DMS53 (cell line): ENCODE measurements around the gene OTUB2.
A peak's percentile ranks its signal among the peaks of the same experiment; 100 is the strongest.
"Not testable (repeated sequence)": the region's sequence is repeated elsewhere in the genome, so short reads cannot be mapped to it uniquely, and the experiment has no call there.

ENCODE experiments used
- DNase-seq: peaks from one replicate; lab custom pipeline; 2025; lab: John Stamatoyannopoulos, UW

OTUB2 gene

DNA sequence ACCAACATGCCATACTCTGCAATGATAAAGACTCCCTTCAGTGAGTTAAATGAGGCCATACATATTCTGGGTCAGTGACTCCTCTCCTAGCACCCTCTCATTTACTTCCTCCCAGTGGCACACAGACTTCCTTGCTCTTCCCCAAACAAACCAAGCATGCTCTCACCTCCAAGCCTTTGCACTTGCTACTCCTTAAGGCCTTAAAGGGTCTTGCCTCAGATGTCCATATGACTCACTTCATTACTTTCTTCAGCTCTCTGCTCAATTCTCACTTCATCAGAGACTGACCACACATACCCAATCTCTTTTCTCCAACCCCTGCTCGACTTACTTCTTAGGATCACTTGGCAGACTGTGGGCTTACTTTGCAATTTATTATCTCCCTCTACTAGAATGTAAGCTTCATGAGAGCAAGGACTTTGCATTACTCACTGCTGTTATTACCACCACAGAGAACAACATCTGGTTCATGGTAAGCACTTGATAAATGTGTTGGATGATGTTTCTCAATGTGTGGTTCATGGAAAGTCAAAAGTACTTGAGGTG, 32.1 kb downstream of the OTUB2 start:
- no peak for DNase-seq

- DNase-seq, result no peak
Observed at GRCh38 chr14:94058674-94059138, 32.6 kb downstream of the OTUB2 start.

GRCh38 chr14:94059998-94060397, 33.9 kb downstream of the OTUB2 start:
- DNase-seq, result no peak

- no peak for DNase-seq
Observed at GRCh38 chr14:94062344-94062940, 36.3 kb downstream of the OTUB2 start.

DNA sequence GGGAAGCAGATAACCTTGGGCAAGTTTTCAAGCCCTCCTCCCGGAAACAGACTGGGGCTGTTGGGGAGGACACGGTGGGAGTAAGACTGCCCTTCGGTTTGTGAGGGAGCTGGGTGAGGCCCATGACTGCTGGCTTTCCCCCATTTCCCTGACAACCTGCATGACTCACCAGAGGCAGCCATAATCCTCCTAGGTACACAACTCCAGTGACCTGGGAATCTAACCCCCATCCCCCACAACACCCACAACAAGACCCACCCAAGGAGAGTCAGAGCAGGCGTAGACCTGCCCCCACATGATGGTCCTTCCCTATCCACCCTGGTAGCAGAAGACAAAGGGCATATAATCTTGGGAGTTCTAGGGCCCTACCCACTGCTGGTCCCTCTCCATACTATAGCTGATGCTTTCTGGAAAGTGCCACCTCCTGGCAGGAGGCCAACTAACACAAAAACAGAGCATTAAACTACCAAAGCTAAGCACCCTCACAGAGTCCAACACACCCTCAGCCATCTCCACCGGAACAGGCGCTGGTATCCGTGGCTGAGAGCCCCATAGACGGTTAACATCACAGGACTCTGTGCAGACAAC, 40.0 kb downstream of the OTUB2 start:
- peak; percentile 65 for DNase-seq

DNA sequence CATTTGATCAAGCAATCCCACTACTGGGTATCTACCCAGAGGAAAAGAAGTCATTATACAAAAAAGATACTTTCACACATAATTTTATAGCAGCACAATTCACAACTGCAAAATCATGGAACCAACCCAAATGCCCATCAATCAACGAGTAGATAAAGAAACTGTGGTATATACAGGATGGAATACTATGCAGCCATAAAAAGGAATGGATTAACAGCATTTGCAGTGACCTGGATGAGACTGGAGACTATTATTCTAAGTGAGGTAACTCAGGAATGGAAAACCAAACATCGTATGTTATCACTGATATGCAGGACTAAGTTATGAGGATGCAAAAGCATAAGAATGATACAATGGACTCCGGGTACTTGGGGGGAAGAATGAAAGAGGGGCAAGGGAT, 45.9 kb downstream of the OTUB2 start:
- not testable (repeated sequence) for DNase-seq

DNA sequence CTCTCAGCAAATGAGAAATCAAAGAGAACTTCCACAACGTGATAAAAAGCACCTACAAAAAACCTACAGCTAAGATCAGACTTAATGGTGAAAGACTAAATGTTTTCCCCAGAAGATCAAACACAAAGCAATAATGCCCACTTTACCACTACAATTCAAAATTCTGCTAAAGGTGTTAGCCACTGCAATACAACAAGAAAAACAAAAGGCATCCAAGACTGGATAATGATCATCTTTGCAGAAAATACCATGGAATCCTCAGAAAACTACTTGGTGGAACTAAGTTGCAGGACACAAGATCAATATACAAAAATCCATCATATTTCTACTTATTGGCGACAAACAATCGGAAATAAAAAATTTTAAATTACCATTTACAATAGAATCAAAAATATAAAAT, 48.4 kb downstream of the OTUB2 start:
- no peak for DNase-seq

GRCh38 chr14:94075008-94075407, 48.9 kb downstream of the OTUB2 start:
- no peak for DNase-seq

GRCh38 chr14:94077111-94077821, 51.1 kb downstream of the OTUB2 start:
- no peak for DNase-seq

DNA sequence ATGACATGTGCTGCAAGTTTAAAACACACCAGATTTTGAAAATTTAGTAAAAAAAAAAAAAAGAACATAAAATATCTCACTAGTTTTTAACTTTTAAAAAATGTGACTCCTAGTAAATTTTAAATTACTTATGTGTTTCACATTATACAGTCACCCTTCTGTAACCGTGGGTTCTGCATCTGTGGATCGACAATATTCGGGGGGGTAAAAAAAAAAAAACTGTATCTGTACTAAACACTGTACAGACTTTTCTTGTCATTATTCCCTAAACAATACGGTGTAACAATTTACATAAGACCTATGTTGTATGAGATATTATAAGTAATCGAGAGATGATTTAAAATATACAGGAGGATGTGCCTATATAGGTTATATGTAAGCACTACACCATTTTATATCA, 51.7 kb downstream of the OTUB2 start:
- no peak for DNase-seq

DNA sequence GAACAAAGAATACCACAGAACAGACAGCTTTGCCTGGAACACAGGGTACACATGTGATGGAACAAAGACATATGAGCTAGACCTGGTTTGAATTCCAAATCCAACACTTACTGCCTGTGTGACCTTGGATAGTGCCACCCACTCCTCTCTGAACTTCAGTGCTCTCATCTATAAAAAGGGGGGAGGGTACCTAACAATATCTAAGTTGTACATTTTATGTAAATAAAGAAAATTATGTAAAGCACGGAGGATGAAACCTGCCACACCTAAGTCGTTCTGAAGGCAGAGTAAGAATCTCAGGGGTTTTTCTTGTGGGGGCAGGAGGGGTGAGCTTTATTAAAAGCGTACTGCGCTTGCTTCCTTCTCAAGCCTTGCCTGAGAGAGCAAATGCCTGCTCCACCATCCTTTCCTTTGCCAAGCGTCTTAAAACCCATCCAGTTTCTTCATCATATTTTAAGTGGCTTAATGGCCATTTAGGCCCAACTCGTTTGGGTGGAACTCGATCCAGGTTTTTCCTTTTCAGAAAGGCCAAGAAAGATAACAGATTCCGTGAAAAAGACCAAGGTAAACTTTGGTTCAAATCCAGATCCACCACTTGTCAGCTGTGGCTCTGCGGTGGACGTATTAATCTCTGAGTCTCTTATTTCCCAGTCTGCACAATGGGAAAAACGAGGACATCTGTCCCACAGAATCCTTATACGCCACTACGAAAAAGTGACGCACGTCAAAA, 53.9 kb downstream of the OTUB2 start:
- peak; percentile 26 for DNase-seq

DNA sequence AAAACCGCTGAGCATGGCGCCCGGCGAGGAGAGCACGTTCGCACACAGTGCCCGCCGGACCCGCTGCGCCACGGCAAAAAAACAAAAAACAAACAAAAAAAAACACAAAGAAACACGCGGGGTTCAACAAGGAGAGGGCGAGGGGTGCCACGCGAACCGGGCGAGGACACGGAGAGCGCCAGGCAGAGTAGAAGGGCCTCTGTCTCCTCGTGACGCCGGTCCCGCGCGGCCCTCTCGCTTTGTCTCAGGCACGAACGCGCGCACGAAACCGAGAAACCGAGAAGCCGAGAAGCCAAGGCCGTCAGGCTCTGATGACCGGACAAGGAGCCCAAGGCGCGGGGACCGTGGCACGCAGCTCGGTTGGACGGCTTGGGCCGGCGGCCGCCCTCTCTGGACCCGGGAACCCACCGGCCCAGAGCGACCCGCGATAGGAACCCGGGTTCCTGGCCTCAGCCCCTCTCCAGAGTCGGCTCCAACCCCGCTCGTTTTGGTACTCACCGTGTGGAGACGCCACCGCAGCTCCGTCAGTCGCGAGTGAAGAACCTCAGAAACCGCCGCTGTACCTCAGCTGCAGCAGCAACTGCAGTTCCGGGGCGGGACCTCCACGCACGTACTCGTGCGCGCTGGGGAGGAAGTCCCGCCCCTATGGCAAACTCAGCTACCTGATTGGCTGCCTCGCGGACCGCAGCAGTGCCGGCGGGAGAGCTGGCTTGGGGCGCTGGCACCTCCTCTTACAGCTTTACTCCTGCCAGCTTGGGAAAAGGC, 54.7 kb downstream of the OTUB2 start, which contains the start of the genes DDX24 and IFI27L1:
TSS of gene DDX24 (minus strand) at position 582 of the 765 bp plus-strand sequence. CDS start 1,460 bp downstream, outside the sequence.
TSS of gene IFI27L1 (plus strand) at position 690 of the 765 bp plus-strand sequence. CDS start 15,628 bp downstream, outside the sequence.
- DNase-seq, result peak; percentile 94

DNA sequence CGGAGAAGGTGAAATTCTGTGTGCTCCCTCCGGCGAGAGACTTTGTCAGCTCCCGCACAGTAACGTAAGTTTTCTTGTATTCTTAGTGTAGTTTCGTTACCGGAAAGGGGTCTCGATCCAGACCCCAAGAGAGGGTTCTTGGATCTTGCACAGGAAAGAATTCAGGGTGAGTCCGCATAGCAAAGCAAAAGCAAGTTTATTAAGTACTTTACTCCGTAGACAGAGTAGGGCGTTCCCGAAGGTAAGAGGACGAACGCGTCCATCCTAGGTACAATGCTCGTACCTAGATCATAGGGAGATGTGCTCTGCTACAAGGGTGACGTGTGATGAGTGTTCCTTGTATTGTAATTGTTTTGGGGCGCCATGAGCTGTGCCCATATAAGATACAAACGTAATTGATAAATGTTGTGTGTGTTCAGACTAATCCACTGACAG, 55.3 kb downstream of the OTUB2 start:
- peak; percentile 54 for DNase-seq

GRCh38 chr14:94087891-94088290, 61.8 kb downstream of the OTUB2 start:
- no peak for DNase-seq

- DNase-seq, result no peak
Observed at GRCh38 chr14:94088516-94088915, 62.4 kb downstream of the OTUB2 start.

DNA sequence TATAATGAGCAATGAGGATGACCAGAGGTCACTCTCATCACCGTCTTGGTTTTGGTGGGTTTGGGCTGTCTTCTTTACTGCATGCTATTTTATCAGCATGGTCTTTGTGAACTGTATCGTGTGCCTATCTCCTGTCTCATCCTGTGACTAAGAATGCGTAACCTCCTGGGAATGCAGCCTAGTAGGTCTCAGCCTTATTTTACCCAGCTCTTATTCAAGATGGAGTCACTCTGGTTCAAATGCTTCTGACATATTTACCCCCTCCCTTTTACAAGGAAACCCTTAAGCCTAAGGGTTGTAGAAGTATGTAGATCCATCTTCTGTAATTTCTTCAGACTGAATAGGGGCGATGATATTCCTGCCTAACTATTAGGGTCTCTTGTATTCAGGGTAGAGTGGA, 63.3 kb downstream of the OTUB2 start:
- no peak for DNase-seq

DNA sequence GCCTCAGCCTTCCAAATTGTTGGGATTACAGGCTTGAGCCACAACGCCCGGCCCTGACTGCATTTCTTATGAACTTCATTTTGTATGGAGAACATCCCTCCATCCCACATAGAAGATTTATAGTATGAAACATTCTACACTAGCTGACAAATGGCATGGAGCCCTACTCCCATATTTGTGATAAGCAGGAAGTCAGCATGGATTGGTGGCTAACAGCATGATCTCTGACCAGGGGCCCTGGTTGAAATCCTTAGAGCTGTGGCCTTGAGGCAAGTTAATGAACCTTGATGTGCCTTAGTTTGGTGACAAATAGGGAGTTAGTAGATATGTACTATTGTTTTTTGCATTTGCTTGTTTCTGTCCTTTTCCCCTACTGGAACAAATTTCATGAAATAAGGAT, 67.3 kb downstream of the OTUB2 start:
- DNase-seq, result no peak

GRCh38 chr14:94097091-94097490, 71.0 kb downstream of the OTUB2 start:
- no peak for DNase-seq
